ENCODE measurements around the gene ADARB2. TPM values are rescaled to one million over a fixed set of nuclear protein-coding genes. Genes with fewer than 3 reads are reported as not detected.
"Not testable (repeated sequence)": the region's sequence is repeated elsewhere in the genome, so short reads cannot be mapped to it uniquely, and the experiment has no call there.

Gene ADARB2
- total and polyA plus RNA-seq, 4 donors: under 0.01 to 0.79 TPM; not detected in 2

DNA sequence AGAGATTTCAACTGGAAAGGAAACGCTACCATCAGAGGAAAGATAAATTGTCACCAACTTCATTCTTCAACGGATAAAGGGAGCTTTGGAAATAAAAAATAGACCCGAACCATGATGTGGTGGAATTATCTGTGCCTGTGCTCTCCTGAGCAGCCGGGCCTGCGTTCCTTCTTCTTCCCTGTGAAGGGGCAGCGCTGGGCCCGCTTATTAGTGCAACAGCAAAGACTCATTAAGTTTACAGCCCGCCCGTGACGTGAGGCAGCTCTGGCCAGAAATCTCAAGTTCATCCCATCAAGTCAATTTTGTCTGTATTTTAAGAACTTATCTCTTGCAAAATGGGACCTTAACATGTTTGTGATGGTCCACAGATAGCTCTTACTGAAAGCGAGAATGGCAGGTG is 193.7 kb downstream of the ADARB2 start:
- intact Hi-C loops (cut with DNase I): no loop called here
- ATAC-seq (ENCODE audit: low FRiP score): no peak
- peak in 1 of 2 donors; percentile 56 for DNase-seq
- Histone ChIP-seq H3K9me3 (ENCODE audit: control insufficient read depth, low read length) (no peaks in the 10 kb centered on the region), H3K36me3 (ENCODE audit: control insufficient read depth in 1 of 2, insufficient read depth in 2 of 2, low read length in 1 of 2) (no peaks in the 10 kb centered on the region), H3K4me3 (ENCODE audit: low read length in 2 of 2) (no peak overlapping the region), H3K27me3 (ENCODE audit: control insufficient read depth in 1 of 2, insufficient read depth in 2 of 2, low read length in 1 of 2) (no peaks in the 10 kb centered on the region), H3K27ac (ENCODE audit: low read depth in 1 of 2, low read length in 2 of 2) (no peak overlapping the region), H3K4me1 (ENCODE audit: control insufficient read depth in 1 of 2, insufficient read depth in 2 of 2, low read length in 2 of 2) (no peaks in the 10 kb centered on the region)
- 85% methylated on average over 11 of the region's 11 CpGs for WGBS, 2 donors

DNA sequence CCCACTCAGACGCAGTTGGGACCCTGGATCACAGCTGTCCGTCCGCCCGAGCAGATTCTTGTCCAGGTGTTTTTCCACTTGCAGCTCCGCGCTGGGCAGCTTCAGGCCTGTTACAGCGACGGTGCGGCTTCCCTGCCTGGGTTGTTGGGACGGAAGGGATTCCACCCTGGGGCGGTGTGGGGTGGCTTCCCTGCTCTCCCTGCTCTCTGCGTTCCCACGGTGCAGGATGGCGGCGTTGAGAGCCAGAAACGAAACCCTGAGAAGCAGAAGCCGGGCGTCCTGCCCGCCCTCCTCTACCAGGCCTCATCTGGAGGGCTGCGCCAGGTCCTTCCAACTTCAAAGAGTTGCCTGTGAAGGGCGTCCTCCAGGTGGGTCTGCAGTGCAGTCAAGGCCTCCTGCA is 194.4 kb downstream of the ADARB2 start:
- peak in 1 of 2 donors; percentile 66 for DNase-seq
- Histone ChIP-seq H3K27ac (ENCODE audit: low read depth in 1 of 2, low read length in 2 of 2) (no peak overlapping the region), H3K27me3 (ENCODE audit: control insufficient read depth in 1 of 2, insufficient read depth in 2 of 2, low read length in 1 of 2) (no peaks in the 10 kb centered on the region), H3K36me3 (ENCODE audit: control insufficient read depth in 1 of 2, insufficient read depth in 2 of 2, low read length in 1 of 2) (no peaks in the 10 kb centered on the region), H3K9me3 (ENCODE audit: control insufficient read depth, low read length) (no peaks in the 10 kb centered on the region), H3K4me3 (ENCODE audit: low read length in 2 of 2) (no peak overlapping the region), H3K4me1 (ENCODE audit: control insufficient read depth in 1 of 2, insufficient read depth in 2 of 2, low read length in 2 of 2) (no peaks in the 10 kb centered on the region)
- WGBS, 2 donors: 91 to 92% methylated on average over 21 of the region's 21 CpGs
- intact Hi-C loops (cut with DNase I): no loop called here
- no peak for ATAC-seq (ENCODE audit: low FRiP score)

DNA sequence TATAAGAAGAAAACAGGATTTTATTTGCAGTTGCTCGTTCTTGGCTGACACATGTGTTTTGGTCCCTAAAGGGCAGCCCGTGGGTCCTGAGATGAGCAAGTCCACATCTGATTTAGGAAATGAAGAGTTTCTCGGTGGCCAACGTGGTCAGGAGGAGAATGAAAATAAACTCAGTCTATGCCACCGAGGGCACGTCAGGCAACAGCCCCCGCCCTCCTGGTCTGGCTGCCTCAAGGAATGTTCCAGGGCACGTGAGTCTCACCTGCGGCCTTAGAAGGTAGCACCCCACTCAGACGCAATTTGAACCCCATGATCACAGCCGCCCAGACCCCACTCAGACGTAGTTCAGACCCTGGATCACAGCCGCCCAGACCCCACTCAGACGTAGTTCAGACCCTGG is 197.2 kb downstream of the ADARB2 start:
- intact Hi-C loops (cut with DNase I): no loop called here
- DNase-seq (peak in 1 of 2 donors; percentile 48), ATAC-seq (ENCODE audit: low FRiP score) (no peak)
- H3K9me3 ChIP-seq (ENCODE audit: control insufficient read depth, low read length): no peaks in the 10 kb centered on the region
- no peaks in the 10 kb centered on the region for H3K36me3 ChIP-seq (ENCODE audit: control insufficient read depth in 1 of 2, insufficient read depth in 2 of 2, low read length in 1 of 2)
- H3K27ac ChIP-seq (ENCODE audit: low read depth in 1 of 2, low read length in 2 of 2): no peak overlapping the region
- WGBS, 2 donors: 74 to 87% methylated on average over 11 to 14 of the region's 14 CpGs
- no peak overlapping the region for H3K4me3 ChIP-seq (ENCODE audit: low read length in 2 of 2)
- H3K4me1 ChIP-seq (ENCODE audit: control insufficient read depth in 1 of 2, insufficient read depth in 2 of 2, low read length in 2 of 2): no peaks in the 10 kb centered on the region
- no peaks in the 10 kb centered on the region for H3K27me3 ChIP-seq (ENCODE audit: control insufficient read depth in 1 of 2, insufficient read depth in 2 of 2, low read length in 1 of 2)

- intact Hi-C loops (cut with DNase I): no loop called here
- ATAC-seq (ENCODE audit: low FRiP score) (no peak), DNase-seq (peak in 1 of 2 donors; percentile 34)
- Histone ChIP-seq H3K27me3 (ENCODE audit: control insufficient read depth in 1 of 2, insufficient read depth in 2 of 2, low read length in 1 of 2) (no peaks in the 10 kb centered on the region), H3K36me3 (ENCODE audit: control insufficient read depth in 1 of 2, insufficient read depth in 2 of 2, low read length in 1 of 2) (no peaks in the 10 kb centered on the region), H3K27ac (ENCODE audit: low read depth in 1 of 2, low read length in 2 of 2) (no peak overlapping the region), H3K9me3 (ENCODE audit: control insufficient read depth, low read length) (no peaks in the 10 kb centered on the region), H3K4me1 (ENCODE audit: control insufficient read depth in 1 of 2, insufficient read depth in 2 of 2, low read length in 2 of 2) (no peaks in the 10 kb centered on the region), H3K4me3 (ENCODE audit: low read length in 2 of 2) (no peak overlapping the region)
- 68 to 73% methylated on average over 5 of the region's 5 CpGs for WGBS, 2 donors
Observed at GRCh38 chr10:1539216-1539615, 198.1 kb downstream of the ADARB2 start.

DNA sequence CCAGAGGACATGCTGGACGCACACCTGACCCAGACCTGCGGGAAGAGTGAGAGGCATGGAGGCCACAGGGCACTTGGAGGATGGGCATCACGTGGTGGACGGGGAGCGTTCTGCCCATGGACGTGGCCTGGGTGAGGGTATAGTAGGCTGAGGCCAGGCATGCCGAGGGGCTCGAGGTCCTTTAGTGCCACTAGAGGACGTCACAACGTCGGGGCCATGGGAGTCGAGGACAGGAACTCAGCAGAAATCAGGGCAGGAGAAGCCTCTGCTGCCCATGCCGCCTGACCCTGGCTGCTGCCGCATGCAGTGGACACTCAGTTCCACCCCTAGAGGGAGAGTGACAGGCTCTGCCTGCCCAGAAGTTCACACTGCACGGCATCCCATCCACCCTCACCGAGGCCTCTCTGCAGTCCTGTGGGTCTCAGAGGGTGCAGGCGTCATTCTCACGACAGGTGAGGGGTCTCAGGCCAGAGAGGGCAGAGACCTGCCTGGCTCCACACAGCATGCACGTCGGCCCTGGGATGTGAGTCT is 198.7 kb downstream of the ADARB2 start:
- intact Hi-C loops (cut with DNase I): no loop called here
- DNase-seq (peak in 1 of 2 donors; percentile 65), ATAC-seq (ENCODE audit: low FRiP score) (peak; percentile 48)
- no peaks in the 10 kb centered on the region for H3K4me1 ChIP-seq (ENCODE audit: control insufficient read depth in 1 of 2, insufficient read depth in 2 of 2, low read length in 2 of 2)
- H3K9me3 ChIP-seq (ENCODE audit: control insufficient read depth, low read length): no peaks in the 10 kb centered on the region
- 75% methylated on average over 20 of the region's 20 CpGs for WGBS, 2 donors
- no peak overlapping the region for H3K4me3 ChIP-seq (ENCODE audit: low read length in 2 of 2)
- no peaks in the 10 kb centered on the region for H3K36me3 ChIP-seq (ENCODE audit: control insufficient read depth in 1 of 2, insufficient read depth in 2 of 2, low read length in 1 of 2)
- no peak overlapping the region for H3K27ac ChIP-seq (ENCODE audit: low read depth in 1 of 2, low read length in 2 of 2)
- H3K27me3 ChIP-seq (ENCODE audit: control insufficient read depth in 1 of 2, insufficient read depth in 2 of 2, low read length in 1 of 2): no peaks in the 10 kb centered on the region

- WGBS, 2 donors: 64 to 70% methylated on average over 7 to 8 of the region's 8 CpGs
- H3K4me3 ChIP-seq (ENCODE audit: low read length in 2 of 2): no peak overlapping the region
- intact Hi-C loops (cut with DNase I): no loop called here
- H3K36me3 ChIP-seq (ENCODE audit: control insufficient read depth in 1 of 2, insufficient read depth in 2 of 2, low read length in 1 of 2): no peaks in the 10 kb centered on the region
- no peaks in the 10 kb centered on the region for H3K27me3 ChIP-seq (ENCODE audit: control insufficient read depth in 1 of 2, insufficient read depth in 2 of 2, low read length in 1 of 2)
- no peaks in the 10 kb centered on the region for H3K9me3 ChIP-seq (ENCODE audit: control insufficient read depth, low read length)
- peak in 1 of 2 donors; percentile 54 for DNase-seq
- H3K4me1 ChIP-seq (ENCODE audit: control insufficient read depth in 1 of 2, insufficient read depth in 2 of 2, low read length in 2 of 2): no peaks in the 10 kb centered on the region
- H3K27ac ChIP-seq (ENCODE audit: low read depth in 1 of 2, low read length in 2 of 2): no peak overlapping the region
- ATAC-seq (ENCODE audit: low FRiP score): peak; percentile 19
Observed at GRCh38 chr10:1538121-1538520, 199.2 kb downstream of the ADARB2 start.

DNA sequence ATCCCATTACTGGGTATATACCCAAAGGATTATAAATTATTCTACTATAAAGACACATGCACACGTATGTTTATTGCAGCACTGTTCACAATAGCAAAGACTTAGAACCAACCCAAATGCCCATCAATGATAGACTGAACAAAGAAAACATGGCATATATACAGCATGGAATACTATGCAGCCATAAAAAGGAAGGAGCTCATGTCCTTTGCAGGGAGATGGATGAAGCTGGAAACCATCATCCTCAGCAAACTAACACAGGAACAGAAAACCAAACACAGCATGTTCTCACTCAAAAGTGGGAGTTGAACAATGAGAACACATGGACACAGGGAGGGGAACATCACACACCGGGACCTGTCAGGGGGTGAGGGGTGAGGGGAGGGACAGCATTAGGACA is 199.9 kb downstream of the ADARB2 start:
- H3K4me3 ChIP-seq (ENCODE audit: low read length in 2 of 2); H3K4me1 ChIP-seq (ENCODE audit: control insufficient read depth in 1 of 2, insufficient read depth in 2 of 2, low read length in 2 of 2); H3K27ac ChIP-seq (ENCODE audit: low read depth in 1 of 2, low read length in 2 of 2); H3K9me3 ChIP-seq (ENCODE audit: control insufficient read depth, low read length); DNase-seq; H3K27me3 ChIP-seq (ENCODE audit: control insufficient read depth in 1 of 2, insufficient read depth in 2 of 2, low read length in 1 of 2); H3K36me3 ChIP-seq (ENCODE audit: control insufficient read depth in 1 of 2, insufficient read depth in 2 of 2, low read length in 1 of 2); ATAC-seq (ENCODE audit: low FRiP score); intact Hi-C loops (cut with DNase I): not testable (repeated sequence)
- 86 to 99% methylated on average over 2 of the region's 2 CpGs for WGBS, 2 donors

DNA sequence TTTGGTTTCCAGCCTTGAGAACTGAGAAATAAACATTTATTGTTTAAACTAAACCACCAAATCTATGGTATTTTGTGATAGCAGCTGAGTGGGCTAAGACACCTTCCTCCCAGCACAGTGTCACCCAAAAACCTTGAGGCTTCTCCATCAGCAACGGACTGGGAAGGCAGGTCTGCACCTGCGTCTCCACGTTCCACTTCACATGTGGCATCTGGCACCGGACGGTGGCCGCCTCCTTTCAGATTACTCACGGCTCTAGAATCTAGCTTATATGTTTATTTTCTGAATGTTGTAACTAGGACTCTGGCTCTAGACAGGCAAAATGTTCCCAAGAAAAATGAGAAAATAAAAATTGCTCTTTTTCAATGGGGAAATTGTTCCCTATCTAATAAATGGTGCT is 201.0 kb downstream of the ADARB2 start:
- Histone ChIP-seq H3K27me3 (ENCODE audit: control insufficient read depth in 1 of 2, insufficient read depth in 2 of 2, low read length in 1 of 2) (no peaks in the 10 kb centered on the region), H3K9me3 (ENCODE audit: control insufficient read depth, low read length) (no peaks in the 10 kb centered on the region), H3K36me3 (ENCODE audit: control insufficient read depth in 1 of 2, insufficient read depth in 2 of 2, low read length in 1 of 2) (no peaks in the 10 kb centered on the region), H3K4me3 (ENCODE audit: low read length in 2 of 2) (no peak overlapping the region), H3K27ac (ENCODE audit: low read depth in 1 of 2, low read length in 2 of 2) (no peak overlapping the region), H3K4me1 (ENCODE audit: control insufficient read depth in 1 of 2, insufficient read depth in 2 of 2, low read length in 2 of 2) (no peaks in the 10 kb centered on the region)
- WGBS, 2 donors: 19 to 37% methylated on average over 7 of the region's 7 CpGs
- ATAC-seq (ENCODE audit: low FRiP score) (no peak), DNase-seq (peak in 1 of 2 donors; percentile 50)
- intact Hi-C loops (cut with DNase I): no loop called here

DNA sequence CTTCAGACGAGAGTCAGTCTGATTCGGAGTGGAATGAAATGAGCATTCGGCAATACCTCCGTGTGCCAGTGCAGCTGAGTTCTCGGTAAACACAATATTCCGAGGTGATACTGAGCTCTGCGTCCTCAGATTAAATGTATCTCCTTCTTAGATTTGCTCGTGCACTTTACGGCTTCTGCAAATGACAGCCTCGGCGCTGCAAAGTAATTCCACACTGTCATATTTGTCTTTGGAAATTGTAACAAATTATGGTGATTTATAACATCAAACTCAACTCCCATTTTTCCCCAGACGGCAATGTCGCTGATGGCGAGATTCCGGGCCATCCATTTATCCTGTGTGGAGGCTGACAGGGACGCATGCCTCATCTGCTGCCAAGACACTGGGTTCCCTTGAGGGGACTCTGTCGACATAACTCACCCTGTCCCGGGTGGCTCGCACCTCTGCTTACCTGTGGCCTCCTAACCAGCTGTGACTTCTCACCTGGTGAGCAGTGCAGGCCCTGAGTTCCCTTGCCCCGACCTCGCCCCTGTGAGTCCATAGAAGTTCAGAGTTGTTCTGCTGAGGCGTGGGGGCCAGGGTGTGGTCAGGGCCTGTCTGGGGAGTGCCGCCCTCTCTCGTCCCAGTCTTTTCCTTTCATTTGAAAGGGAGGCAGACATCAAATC is 201.9 kb downstream of the ADARB2 start:
- H3K36me3 ChIP-seq (ENCODE audit: control insufficient read depth in 1 of 2, insufficient read depth in 2 of 2, low read length in 1 of 2): no peaks in the 10 kb centered on the region
- H3K27me3 ChIP-seq (ENCODE audit: control insufficient read depth in 1 of 2, insufficient read depth in 2 of 2, low read length in 1 of 2): no peaks in the 10 kb centered on the region
- no peak overlapping the region for H3K4me3 ChIP-seq (ENCODE audit: low read length in 2 of 2)
- no peaks in the 10 kb centered on the region for H3K9me3 ChIP-seq (ENCODE audit: control insufficient read depth, low read length)
- DNase-seq (peak in 1 of 2 donors; percentile 51), ATAC-seq (ENCODE audit: low FRiP score) (no peak)
- intact Hi-C loops (cut with DNase I): no loop called here
- no peaks in the 10 kb centered on the region for H3K4me1 ChIP-seq (ENCODE audit: control insufficient read depth in 1 of 2, insufficient read depth in 2 of 2, low read length in 2 of 2)
- no peak overlapping the region for H3K27ac ChIP-seq (ENCODE audit: low read depth in 1 of 2, low read length in 2 of 2)
- 43 to 55% methylated on average over 24 of the region's 24 CpGs for WGBS, 2 donors

Data from aorta (tissue), 5 donors.